ENCODE data around the gene CHI3L1.

The CHI3L1 gene

DNA sequence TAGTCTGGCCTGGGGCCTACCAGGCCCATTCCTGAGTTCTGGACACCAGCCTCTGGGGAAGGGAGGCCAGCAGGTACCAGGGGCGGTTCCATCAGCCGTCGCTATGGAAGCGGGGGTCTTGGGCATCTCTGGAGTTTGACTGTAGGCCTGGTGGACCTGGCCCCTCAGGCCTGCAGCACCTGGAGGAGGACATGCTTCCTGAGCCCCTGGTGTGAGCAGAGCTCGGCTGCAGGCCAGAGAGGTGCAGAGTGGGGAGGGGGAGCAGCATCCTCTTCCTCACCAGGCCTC is 18.6 kb downstream of the CHI3L1 start:
- no peak for DNase-seq (ENCODE audit: low read depth)

DNA sequence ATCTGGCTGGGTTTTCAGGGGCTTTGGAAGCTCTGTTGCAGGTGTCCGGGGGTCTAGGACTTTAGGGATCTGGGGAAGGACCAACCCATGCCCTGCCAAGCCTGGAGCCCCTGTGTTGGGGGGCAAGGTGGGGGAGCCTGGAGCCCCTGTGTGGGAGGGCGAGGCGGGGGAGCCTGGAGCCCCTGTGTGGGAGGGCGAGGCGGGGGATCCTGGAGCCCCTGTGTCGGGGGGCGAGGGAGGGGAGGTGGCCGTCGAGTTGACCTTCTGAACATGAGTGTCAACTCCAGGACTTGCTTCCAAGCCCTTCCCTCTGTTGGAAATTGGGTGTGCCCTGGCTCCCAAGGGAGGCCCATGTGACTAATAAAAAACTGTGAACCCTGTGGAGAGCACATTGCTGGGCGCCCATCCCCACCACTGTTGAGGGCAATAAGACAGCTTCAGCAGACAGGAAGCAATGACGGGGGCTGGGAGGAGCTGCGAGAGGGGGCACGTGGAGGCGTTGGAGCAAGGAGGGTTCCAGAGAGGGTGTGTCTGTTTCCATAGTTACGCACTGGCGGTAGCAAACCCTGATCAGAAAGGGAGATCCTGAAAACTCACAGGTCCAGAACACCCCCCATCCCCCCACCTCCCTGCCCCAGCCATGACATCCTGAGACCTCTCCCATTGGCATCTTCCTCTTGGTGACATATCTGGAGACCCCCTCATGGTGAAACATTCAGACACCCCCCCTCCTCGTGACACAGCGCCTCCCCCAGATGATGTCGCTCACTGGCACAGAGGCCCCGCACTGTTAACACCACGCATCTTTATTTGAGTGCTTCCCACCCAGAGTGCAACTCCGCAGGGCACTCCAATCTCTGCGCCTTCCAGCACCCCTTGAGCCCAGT is 19.2 kb downstream of the CHI3L1 start:
- no peak for DNase-seq (ENCODE audit: low read depth)

DNA sequence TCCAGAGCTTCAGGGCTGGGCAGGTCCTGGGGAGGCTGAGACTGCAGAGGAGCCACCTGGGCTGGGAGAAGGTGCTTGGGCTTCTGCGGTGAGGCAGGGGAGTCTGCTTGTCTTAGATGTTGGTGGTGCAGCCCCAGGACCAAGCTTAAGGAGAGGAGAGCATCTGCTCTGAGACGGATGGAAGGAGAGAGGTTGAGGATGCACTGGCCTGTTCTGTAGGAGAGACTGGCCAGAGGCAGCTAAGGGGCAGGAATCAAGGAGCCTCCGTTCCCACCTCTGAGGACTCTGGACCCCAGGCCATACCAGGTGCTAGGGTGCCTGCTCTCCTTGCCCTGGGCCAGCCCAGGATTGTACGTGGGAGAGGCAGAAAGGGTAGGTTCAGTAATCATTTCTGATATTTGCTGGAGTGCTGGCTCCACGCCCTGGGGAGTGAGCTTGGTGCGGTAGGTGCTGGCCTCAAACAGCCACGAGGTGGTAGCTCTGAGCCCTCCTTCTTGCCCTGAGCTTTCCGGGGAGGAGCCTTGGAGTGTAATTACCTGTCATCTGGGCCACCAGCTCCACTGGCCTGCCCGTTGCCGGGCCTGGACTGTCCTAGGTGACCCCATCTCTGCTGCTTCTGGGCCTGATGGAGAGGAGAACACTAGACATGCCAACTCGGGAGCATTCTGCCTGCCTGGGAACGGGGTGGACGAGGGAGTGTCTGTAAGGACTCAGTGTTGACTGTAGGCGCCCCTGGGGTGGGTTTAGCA is 20.1 kb downstream of the CHI3L1 start:
- DNase-seq (ENCODE audit: low read depth), result no peak

DNA sequence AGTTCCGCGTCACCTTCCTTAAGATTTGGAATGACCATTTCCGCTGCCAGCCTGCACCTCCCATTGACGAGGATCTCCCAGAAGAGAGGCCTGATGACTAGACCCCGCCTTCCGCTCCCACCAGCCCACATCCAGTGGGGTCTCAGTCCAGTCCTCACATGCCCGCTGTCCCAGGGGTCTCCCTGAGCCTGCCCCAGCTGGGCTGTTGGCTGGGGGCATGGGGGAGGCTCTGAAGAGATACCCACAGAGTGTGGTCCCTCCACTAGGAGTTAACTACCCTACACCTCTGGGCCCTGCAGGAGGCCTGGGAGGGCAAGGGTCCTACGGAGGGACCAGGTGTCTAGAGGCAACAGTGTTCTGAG is 20.7 kb downstream of the CHI3L1 start:
- DNase-seq (ENCODE audit: low read depth), result no peak

DNA sequence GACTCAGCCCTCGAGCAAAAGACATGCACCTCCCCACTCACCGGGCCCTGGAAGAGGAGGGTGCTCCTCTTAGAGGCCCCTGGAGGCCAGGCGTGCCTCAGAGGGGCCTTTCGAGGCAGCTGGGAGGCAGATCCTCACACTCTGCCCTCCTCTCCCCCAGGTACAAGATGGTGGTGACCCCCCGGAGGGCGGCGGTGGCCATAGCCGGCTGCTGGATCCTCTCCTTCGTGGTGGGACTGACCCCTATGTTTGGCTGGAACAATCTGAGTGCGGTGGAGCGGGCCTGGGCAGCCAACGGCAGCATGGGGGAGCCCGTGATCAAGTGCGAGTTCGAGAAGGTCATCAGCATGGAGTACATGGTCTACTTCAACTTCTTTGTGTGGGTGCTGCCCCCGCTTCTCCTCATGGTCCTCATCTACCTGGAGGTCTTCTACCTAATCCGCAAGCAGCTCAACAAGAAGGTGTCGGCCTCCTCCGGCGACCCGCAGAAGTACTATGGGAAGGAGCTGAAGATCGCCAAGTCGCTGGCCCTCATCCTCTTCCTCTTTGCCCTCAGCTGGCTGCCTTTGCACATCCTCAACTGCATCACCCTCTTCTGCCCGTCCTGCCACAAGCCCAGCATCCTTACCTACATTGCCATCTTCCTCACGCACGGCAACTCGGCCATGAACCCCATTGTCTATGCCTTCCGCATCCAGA is 21.3 kb downstream of the CHI3L1 start:
- DNase-seq (ENCODE audit: low read depth), result no peak

DNA sequence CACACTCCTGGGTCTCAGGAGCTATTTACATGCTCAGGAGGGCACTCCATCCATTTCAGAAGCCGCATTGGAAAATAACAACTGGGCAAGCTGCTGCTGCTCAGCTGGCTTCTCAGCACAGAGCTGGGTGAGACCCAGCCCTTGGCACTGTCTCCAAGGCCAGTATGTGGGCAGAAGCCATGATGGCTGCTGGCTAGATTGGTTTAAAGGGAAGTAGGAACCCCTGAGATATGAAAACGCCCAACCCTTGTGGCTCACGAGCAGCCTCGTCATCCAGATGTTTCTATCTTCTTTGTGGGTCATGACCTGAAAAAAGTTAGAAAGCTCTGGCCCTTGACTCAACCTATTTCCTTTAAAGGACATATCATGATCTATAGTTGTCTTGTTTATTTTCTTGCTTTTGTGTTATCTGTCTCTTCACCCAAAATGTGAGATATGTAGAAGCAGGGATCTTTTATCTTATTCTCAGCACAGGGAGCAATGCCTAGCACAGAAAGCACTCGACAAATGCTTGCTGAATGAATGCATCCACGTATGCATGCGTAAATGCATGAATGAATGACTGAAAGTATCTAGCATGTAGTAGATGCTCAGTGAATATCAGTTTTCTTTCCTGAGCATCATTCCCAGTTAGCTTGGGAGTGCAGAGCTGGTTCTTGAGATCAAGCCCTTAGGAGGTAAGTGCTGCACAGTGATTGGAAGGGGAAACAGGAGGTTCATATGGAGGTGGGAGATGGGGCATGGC is 22.4 kb downstream of the CHI3L1 start:
- no peak for DNase-seq (ENCODE audit: low read depth)

DNA sequence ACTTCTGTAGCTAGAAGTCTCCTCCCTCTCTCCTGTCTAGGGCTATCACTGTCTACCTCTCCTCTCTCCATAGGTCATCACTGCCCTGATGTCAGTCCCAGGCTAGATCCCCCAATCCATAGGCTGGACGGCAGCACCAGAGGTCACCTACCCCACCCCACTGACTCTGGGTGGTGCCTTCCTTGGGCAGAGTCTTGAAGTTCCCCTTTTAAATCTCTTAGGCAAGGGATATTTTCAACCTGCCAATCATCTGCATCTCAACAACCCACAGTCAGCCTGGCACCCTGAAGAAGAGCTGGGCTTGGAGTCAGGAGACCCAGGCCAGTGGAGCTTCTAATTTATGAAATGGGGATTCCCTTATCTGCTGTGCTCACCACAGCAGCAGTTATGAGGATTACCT is 24.1 kb downstream of the CHI3L1 start:
- DNase-seq (ENCODE audit: low read depth), result no peak

DNA sequence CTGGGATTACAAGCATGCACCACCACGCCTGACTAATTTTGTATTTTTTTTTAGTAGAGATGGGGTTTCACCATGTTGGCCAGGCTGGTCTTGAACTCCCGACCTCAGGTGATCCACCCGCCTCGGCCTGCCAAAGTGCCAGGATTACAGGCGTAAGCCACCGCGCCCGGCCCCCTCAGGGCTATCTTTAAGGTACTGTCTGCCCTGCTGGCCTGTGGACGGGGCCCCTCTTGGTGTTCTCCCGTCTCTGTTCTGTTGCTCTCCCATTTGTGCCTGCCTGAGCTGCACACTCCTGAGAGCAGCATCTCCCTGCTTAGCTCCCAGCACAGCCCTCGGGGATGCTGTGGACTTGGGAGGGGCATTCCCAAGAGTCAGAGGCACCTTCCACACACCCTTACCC is 24.8 kb downstream of the CHI3L1 start:
- no peak for DNase-seq (ENCODE audit: low read depth)

DNA sequence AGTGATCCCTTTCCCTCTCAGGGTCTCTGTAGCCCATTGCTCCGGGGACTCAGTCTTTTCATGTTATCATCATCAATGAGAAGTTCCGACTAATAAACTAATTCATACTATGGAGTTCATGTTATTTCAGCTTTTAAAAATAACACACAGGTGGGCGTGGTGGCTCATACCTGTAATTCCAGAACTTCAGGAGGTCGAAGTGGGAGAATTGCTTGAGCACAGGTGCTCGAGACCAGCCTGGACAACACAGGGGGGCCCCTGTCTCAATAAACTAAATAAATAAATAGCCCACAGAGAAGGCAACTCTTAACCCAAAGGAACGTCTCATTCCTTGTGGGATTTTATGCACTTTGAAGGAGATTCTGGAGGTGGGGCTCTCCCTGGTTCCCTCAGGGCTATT is 25.3 kb downstream of the CHI3L1 start:
- DNase-seq (ENCODE audit: low read depth), result no peak

DNA sequence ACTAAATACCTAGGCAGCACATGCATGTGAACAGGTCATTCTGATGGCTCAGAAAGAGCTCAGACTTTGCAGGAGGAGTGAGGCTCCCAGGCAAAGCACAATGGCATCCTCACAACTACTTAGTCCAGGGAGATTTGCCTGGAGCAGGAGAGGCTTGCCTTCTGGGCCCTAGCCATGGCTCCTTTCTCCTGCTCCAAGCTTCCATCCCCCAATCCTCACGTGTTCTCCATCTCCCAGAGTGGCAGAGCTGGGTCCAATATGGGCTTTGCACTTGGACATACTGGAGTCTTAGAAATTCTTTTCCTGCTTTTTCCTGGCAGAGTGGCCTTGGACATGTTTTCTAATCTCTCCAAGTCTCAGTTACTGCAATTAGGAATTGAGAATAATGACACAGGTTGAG is 26.7 kb downstream of the CHI3L1 start:
- no peak for DNase-seq (ENCODE audit: low read depth)

DNA sequence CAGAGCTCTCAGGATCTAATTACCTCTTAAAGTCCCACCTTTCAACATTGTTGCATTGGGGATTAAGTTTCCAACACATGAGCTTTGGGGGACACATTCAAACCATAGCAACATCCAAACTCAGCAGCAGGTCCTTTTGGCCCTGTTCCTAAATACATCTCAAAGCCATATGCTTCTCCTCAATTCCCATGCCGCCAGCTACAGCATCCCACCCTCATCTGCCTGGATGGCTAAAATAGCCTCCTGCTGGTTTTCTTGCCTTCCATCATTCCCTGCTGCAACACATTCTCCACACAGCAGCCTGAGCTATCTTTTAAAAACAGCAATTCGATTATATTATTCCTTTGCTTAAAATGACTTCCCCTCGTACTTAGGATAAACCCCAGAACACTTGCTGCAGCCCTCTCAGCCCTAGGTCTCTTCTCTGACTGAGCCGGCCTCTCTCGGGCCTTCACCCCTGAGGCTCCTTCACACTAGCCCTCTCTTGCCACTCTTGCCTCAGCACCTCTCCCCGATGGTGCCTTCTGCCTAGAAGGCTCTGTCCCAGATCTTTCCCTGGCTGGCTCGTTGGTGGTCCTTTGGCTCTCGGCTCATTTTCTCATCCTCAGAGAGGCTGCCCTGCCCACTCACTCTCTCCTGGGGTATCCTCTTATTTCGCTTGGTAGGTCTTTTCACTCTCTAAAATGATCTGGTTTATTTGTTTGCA is 27.4 kb downstream of the CHI3L1 start:
- no peak for DNase-seq (ENCODE audit: low read depth)

DNA sequence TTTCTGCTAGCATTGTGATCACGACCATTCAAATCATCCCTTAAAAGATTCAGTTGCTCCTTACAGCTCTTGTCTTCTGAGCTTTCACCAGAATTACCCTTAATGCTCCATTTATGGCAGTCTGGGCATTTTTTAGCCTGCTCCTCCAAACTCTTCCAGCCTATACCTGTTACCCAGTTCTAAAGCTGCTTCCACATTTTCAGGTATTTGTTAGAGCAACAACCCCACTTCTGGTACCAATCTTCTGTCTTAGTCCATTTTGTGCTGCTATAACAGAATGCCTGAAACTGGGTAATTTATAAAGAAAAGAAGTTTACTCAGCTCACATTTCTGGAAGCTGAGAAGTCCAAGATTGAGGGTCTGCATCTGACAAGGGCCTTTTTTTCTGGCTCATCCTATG is 28.1 kb downstream of the CHI3L1 start:
- no peak for DNase-seq (ENCODE audit: low read depth)

DNA sequence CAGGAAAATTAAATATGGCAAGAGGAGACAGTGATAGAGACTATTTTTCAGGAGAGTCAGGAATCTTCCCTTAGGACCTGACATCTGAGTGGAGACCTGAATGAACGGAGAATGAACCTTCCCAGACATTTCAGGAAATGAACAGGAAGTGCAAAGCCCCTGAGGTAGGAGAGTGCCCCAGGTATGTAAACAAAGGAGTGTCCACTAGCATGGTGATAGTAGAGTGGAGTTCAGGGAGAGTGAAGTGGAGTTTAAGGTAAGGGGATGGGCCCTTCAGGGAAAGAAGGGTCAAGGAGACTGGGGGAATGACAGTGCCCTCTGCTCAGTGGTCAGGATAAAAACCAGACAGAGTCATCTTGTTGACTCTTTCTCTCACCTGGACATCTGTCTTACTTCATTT is 30.2 kb downstream of the CHI3L1 start:
- DNase-seq (ENCODE audit: low read depth), result no peak

DNA sequence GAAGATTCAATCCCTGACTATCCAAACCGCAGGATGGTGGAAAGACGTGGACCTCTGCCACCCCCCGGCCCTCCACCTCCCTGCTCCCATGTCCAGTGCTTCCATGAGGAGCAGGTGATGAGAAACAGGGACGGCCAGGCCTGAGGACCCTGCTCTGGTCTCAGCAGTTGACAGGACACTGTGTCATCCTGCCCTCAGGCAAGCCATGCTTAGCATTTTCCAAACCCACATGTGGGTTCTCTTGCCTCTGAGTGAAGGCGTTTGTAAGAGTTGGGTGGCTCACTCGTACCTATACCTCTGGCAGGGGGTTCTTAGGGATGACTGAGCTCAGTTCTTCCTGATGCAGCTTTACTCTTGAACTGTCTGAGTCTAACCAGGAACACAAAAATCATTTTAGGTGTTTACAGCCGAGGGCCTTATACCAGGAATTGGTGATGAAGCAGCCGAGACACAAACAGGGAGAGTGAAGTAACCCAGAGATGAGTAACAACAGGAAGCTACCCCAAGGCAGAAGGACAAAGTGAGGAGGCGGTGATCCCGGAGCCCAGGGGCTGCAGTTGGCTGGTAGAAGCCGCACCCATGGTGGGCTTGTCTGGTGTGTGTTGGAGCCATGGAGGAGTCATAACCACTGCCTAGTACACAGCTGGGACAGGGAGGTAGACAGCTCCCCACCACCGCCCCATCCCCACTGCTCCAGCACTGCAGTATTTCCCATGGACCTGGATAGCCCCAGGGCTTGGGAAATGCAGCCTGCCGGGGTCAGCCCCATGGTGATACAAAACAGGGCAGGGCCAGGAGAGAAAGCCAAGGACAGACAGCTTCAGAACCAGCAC is 32.3 kb downstream of the CHI3L1 start:
- DNase-seq (ENCODE audit: low read depth), result no peak

DNA sequence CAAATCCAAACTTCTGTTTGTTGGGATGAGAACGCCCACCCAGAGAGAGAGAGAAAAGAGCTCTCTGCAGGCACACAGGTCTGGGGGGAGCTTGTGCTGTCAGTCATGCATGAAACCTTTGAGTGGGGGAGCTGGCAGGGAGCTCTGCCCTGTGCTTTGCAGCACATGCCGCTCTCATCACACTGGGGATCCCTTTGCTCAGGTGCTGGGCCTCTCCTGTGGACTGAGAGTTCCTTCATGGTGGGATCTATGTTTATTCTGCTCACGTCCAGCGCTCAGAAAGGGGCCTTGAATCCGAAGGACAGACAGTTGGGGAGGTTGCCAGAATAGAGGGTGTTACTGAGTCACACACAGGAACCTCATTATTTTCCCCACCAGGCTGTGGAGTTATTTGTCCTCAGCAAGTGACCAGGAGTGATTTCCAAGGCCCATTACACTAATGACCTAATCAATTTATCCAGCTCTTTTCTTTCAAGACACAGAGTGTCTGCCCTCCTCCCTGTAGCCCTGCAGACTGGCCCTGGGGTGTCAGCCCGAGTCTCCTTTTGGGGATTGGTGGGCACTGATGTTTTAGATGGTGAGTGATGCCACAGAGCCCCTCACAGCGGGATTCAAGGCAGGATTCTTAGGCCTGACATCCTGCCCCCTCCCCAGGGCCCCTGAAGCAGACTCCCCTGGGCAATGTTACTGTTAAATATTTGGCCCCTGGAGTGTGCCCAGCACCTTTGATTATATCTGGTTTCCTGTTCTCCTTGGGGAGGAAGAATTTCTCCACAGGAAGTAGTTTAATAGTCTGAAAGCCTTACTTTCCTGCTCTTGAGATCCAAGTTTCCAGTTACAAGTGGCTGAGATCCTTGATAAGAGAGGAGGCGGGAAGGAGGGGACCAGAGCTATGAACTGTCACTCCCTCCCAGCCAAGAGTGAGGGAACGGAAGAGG is 33.2 kb downstream of the CHI3L1 start:
- DNase-seq (ENCODE audit: low read depth), result no peak

DNA sequence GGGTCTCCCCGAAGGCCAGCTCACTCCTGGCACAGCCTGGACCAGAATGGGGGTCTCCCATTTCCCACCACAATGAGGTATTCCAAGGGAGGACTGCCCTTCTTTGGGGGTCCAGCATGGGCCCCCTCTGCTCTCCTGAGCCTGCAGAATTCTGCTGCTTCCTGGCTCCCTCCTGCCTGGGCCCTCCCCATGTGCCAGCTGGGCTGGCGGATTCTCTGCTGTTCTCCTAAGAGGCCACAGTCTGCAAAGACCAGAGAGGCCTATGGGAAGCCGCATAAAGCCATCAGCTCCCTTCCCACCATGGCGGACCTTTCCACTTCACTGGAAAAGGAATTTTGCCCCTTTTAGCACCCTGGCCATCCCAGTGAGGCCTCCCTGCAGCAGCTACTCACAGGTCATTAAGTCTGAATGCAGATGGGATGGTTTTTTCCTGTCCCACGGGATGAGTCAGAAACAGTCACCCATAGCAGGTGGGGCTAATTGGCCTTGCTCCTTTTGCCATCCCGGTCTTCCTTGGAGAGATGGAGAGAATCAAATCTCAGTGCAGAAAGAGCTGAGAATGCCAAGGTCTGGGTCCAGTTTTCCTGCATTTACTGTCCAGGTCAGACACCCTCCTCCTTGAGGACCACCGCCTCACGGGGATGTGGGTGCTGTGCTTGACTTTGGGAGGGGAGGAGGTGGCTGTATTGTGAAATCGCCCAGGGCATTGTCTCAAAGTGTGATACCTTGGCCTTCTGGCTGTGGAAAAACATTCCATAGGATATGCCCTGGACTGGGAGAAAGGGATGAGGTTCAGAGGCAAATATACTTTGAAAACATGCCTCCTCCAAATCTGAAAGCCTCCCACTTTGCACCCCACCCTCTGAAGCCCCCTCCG is 34.1 kb downstream of the CHI3L1 start:
- no peak for DNase-seq (ENCODE audit: low read depth)

DNA sequence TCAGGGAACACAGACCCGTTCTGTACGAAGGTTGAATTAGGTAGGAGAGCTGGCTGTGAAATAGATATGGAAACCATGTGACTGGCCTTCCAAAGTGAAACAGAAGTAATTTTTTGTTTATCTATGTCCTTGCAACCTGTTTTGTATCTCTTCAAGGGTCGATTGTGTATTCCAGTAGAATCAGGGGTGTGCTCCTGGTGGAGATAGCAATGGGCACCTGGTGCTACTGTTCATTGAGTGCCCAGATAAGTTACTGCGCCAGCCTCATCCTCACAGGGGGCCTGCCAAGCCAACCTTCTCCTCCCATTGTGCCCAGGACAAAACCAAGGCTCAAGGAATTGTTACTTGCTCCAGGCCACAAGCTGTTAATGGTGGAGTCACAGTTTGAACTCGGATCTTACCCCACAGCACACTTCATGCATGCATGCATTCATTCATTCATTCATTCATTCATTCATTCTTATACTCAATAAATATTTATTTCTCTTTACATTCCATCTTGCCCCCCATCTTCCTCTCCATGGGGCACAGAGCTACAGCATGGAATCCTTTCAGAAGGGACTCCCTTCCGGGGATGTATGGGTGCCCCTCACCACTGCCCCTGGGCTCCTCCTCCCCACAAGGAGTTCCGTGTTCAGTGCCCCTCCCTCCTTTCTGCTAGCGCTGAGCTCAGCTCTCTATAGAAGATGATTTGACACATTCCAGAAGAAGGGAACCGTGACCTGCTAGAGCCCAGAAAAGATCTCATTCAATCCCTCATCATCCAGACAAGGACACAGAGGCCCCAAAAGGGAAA is 34.9 kb downstream of the CHI3L1 start:
- DNase-seq (ENCODE audit: low read depth), result no peak
